K562 (cell line): ENCODE results near the gene NTSR1. TPM values are rescaled to one million over a fixed set of nuclear protein-coding genes. Genes with fewer than 3 reads are reported as not detected.

ENCODE experiments used
- ATF6 ChIP-seq: sonication (generic); formaldehyde crosslinking; IDR thresholded peaks from 2 replicates; pipeline ENCODE4 v1.4.0; 2020; ENCODE audit warnings: mild to moderate bottlenecking, missing genetic modification reagents
- ATF7 ChIP-seq: fragments of 450-650 bp; IDR thresholded peaks from 2 replicates; pipeline ENCODE4 v1.7.1; 2014; ENCODE audit warnings: mild to moderate bottlenecking, moderate library complexity
- BHLHE40 ChIP-seq: IDR thresholded peaks from 2 replicates; pipeline ENCODE4 v1.6.1; 2011; ENCODE audit warnings: low read length, improper control_type of control experiment
- CXXC5 ChIP-seq: fragments of 250-450 bp; sonication (Bioruptor Pico); IDR thresholded peaks from 2 replicates; pipeline ENCODE4 v1.8.0; 2022; ENCODE audit warnings: inconsistent platforms, mild to moderate bottlenecking, moderate library complexity
- ESRRB ChIP-seq: fragments of 250-450 bp; sonication (Bioruptor Pico); IDR thresholded peaks from 2 replicates; pipeline ENCODE4 v1.5.0; 2020; ENCODE audit warnings: mild to moderate bottlenecking, moderate library complexity, borderline replicate concordance
- FOXK1 ChIP-seq: sonication (generic); formaldehyde crosslinking; IDR thresholded peaks from 2 replicates; pipeline ENCODE4 v1.8.0; 2022; ENCODE audit warnings: missing genetic modification reagents, mild to moderate bottlenecking, borderline replicate concordance
- GATAD2B ChIP-seq: fragments of 450-650 bp; IDR thresholded peaks from 2 replicates; pipeline ENCODE4 v1.6.1; 2017; ENCODE audit warnings: mild to moderate bottlenecking, borderline replicate concordance
- KDM5B ChIP-seq: fragments of 200-600 bp; sonication (generic); IDR thresholded peaks from 2 replicates; pipeline ENCODE4 v1.6.1; 2012; ENCODE audit warnings: low read depth, mild to moderate bottlenecking, moderate library complexity, low read length, control low read depth, inconsistent platforms; ENCODE audit not compliant: insufficient replicate concordance
- KHSRP ChIP-seq: fragments of 450-650 bp; IDR thresholded peaks from 2 replicates; pipeline ENCODE4 v1.6.1; 2017
- MAX ChIP-seq: sonication (generic); formaldehyde crosslinking; IDR thresholded peaks from 2 replicates; pipeline ENCODE4 v1.9.0; 2022; ENCODE audit warnings: mild to moderate bottlenecking, missing genetic modification reagents
- MECOM ChIP-seq: fragments of 250-450 bp; sonication (Bioruptor Pico); IDR thresholded peaks from 2 replicates; pipeline ENCODE4 v1.8.0; 2022; ENCODE audit warnings: inconsistent platforms
- POLR2A ChIP-seq: fragments of 450-650 bp; conservative IDR thresholded peaks from 2 replicates; pipeline ENCODE4 v1.6.1; 2016
- TAF9B ChIP-seq: fragments of 450-650 bp; IDR thresholded peaks from 2 replicates; pipeline ENCODE4 v1.6.1; 2018; ENCODE audit warnings: mild to moderate bottlenecking; ENCODE audit not compliant: partially characterized antibody
- ZC3H8 ChIP-seq: fragments of 450-650 bp; IDR thresholded peaks from 2 replicates; pipeline ENCODE4 v1.6.1; 2017
- ZFP30 ChIP-seq: fragments of 250-450 bp; sonication (Bioruptor Pico); IDR thresholded peaks from 2 replicates; pipeline ENCODE4 v1.8.0; 2022; ENCODE audit warnings: moderate library complexity, mild to moderate bottlenecking, inconsistent platforms, borderline replicate concordance
- ZNF133 ChIP-seq: fragments of 250-450 bp; sonication (Bioruptor Pico); IDR thresholded peaks from 2 replicates; pipeline ENCODE4 v1.4.0; 2020; ENCODE audit warnings: mild to moderate bottlenecking
- ZNF280B ChIP-seq: fragments of 250-450 bp; sonication (Bioruptor Pico); IDR thresholded peaks from 2 replicates; pipeline ENCODE4 v1.5.1; 2021; ENCODE audit warnings: mild to moderate bottlenecking
- ZNF449 ChIP-seq: fragments of 250-450 bp; sonication (Bioruptor Pico); IDR thresholded peaks from 2 replicates; pipeline ENCODE4 v1.8.0; 2022; ENCODE audit warnings: moderate library complexity, mild to moderate bottlenecking, inconsistent platforms
- ZNF592 ChIP-seq: fragments of 450-650 bp; IDR thresholded peaks from 2 replicates; pipeline ENCODE4 v1.6.1; 2017; ENCODE audit warnings: antibody characterized with exemption, mild to moderate bottlenecking
- polyA plus RNA-seq, 8 experiments: library from polyadenylated mRNA; depleted of rRNA in 4 of 8; stranded (reverse) in 5 of 8; unstranded in 3 of 8; fragments of >200 nt; fragmentation: Nextera tagmentation in 2 of 8; fragmentation: Illumina TruSeq in 1 of 8; extraction: Ambion mirVana in 2 of 8; extraction: Trizol in 1 of 8; gene quantifications; 2 replicates each; pipeline versions ENCODE4 v1.2.1 to v1.2.3, GENCODE V29; 2011 to 2014; ENCODE audit warnings: inconsistent platforms in 1 of 8, missing spikeins in 1 of 8
- total RNA-seq, 7 experiments: library from RNA; depleted of rRNA in 6 of 7; stranded (reverse); fragments of >200 nt in 6 of 7; fragmentation: Illumina TruSeq in 2 of 7; extraction: Trizol in 2 of 7; gene quantifications; 2 replicates each; pipeline versions ENCODE4 v1.2.1 to v1.2.3, GENCODE V29; 2011 to 2021; ENCODE audit warnings: low replicate concordance in 1 of 7

NTSR1 gene
- total and polyA plus RNA-seq, 9 of the 15 experiments (the other 6 are each of a cell fraction or from before 2014, with no cell fraction given), result 0.04 to 0.40 (median 0.13) TPM; not detected in 3

- TF ChIP-seq ZNF592 (peak; percentile 74), MECOM (CRISPR knock-in tag) (no peak), ZFP30 (CRISPR knock-in tag) (no peak), ATF6 (no peak), ZC3H8 (no peak), GATAD2B (no peak), FOXK1 (CRISPR knock-in tag) (no peak), ZNF133 (CRISPR knock-in tag) (no peak), ZNF449 (CRISPR knock-in tag) (no peak), TAF9B (peak; percentile 57), ESRRB (CRISPR knock-in tag) (no peak), KDM5B (peak; percentile 86), POLR2A (peak; percentile 92), MAX (CRISPR knock-in tag) (no peak; the same call in 1 of the 2 replicates), CXXC5 (no peak), ATF7 (peak; percentile 77), KHSRP (no peak), ZNF280B (no peak), BHLHE40 (no peak)
These were observed 68.3 kb downstream of the NTSR1 start (continued) for GRCh38 chr20:62776692-62777527.
